Smooth muscle cell (in vitro differentiated cells): Measurements from ENCODE around the gene FHL2. TPM values are rescaled to one million over a fixed set of nuclear protein-coding genes. Genes with fewer than 3 reads are reported as not detected.

Experiments used
- DNase-seq: peaks from one replicate; lab custom pipeline; 2025; ENCODE audit not compliant: unreplicated experiment; lab: John Stamatoyannopoulos, UW
- H2AFZ ChIP-seq: fragments of 200-600 bp; sonication (generic); 2 replicates; pipeline ENCODE4 v1.6.0; 2016; ENCODE audit warnings: antibody characterized with exemption, low read depth, mild to moderate bottlenecking
- H3F3A ChIP-seq: fragments of 200-600 bp; sonication (generic); 2 replicates; pipeline ENCODE4 v1.6.0; 2017; ENCODE audit warnings: antibody characterized with exemption, low read depth
- H3K27ac ChIP-seq: fragments of 200-600 bp; sonication (generic); 2 replicates; pipeline ENCODE4 v1.5.1; 2016; ENCODE audit warnings: low read depth, mild to moderate bottlenecking
- H3K27me3 ChIP-seq: fragments of 200-600 bp; sonication (generic); 2 replicates; pipeline ENCODE4 v1.6.1; 2016; ENCODE audit warnings: low read depth, mild to moderate bottlenecking
- H3K36me3 ChIP-seq: fragments of 200-600 bp; sonication (generic); 2 replicates; pipeline ENCODE4 v1.5.1; 2016; ENCODE audit warnings: low read depth
- H3K4me1 ChIP-seq: fragments of 200-600 bp; sonication (generic); 2 replicates; pipeline ENCODE4 v1.5.1; 2016; ENCODE audit warnings: low read depth
- H3K4me2 ChIP-seq: fragments of 200-600 bp; sonication (generic); 2 replicates; pipeline ENCODE4 v1.6.0; 2016; ENCODE audit warnings: mild to moderate bottlenecking
- H3K4me3 ChIP-seq: fragments of 200-600 bp; sonication (generic); 2 replicates; pipeline ENCODE4 v1.5.1; 2016; ENCODE audit warnings: mild to moderate bottlenecking
- H3K79me2 ChIP-seq: fragments of 200-600 bp; sonication (generic); 2 replicates; pipeline ENCODE4 v1.6.0; 2016; ENCODE audit warnings: low read depth, mild to moderate bottlenecking
- H3K9ac ChIP-seq: fragments of 200-600 bp; sonication (generic); 2 replicates; pipeline ENCODE4 v1.6.0; 2016; ENCODE audit warnings: low read depth
- H3K9me3 ChIP-seq: fragments of 200-600 bp; sonication (generic); replicated peaks from 2 replicates; pipeline ENCODE4 v1.5.1; 2016; ENCODE audit warnings: low read depth
- H4K20me1 ChIP-seq: fragments of 200-600 bp; sonication (generic); 2 replicates; pipeline ENCODE4 v1.6.0; 2016; ENCODE audit warnings: low read depth
- WGBS: methylation state at CpG from one replicate; pipeline ENCODE4 v1.1.7; 2016; ENCODE audit warnings: low lambda C conversion rate; 5-methylcytosine and 5-hydroxymethylcytosine counted together
- polyA plus RNA-seq: library from polyadenylated mRNA; unstranded; fragments of >200 nt; fragmentation: Nextera tagmentation; extraction: Ambion mirVana; gene quantifications from 2 replicates; pipeline ENCODE4 v1.2.1, GENCODE V29; 2016
- total RNA-seq: library from RNA; depleted of rRNA; stranded (reverse); fragments of >200 nt; gene quantifications from 2 replicates; pipeline ENCODE4 v1.2.3, GENCODE V29; 2014
- TF ChIP-seq, protein P1 (sequence below): fragments of 200-600 bp; sonication (generic); IDR thresholded peaks from 2 replicates; pipeline ENCODE4 v1.5.1; 2017; ENCODE audit warnings: borderline replicate concordance, mild to moderate bottlenecking, antibody characterized with exemption; ENCODE audit not compliant: insufficient read depth, poor library complexity, severe bottlenecking

Gene FHL2
- total and polyA plus RNA-seq, 2 experiments from 2014 or later: 64.1 to 98.0 TPM

DNA sequence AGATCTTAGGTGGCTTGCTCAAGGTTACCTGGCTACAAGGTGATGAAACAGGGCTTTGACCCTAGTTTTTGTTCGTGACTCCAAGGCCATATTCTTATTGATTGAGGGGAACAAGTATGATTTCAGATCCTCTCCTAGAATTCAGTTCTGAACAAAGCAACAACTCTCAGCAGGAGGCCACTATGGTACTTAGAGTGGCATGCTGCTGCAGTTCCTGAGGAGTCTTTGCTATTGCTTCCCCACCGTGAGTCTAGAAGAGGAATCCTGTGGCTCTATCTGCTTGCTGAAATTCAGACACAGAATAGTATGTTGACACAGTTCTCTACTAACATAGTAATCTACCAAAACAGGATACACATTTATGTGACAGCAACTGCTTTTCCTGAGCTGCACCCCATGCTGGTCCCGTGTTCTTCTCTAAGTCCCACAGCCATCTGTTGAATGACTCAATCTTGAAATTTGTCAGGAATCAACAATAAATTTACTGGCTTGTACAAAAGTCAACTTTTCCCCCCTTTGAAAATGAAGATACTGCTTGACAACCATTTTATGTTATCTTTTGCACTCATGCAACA, 73.4 kb downstream of the FHL2 start:
- H3K27me3 ChIP-seq: no peaks in the 10 kb centered on the region
- no peak overlapping the region for H3K4me3 ChIP-seq
- H3K9me3 ChIP-seq: no peaks in the 10 kb centered on the region
- H3K4me1 ChIP-seq: peaks cover 25% of the 10 kb centered on the region
- peaks cover 14% of the 10 kb centered on the region for H3F3A ChIP-seq
- H4K20me1 ChIP-seq: peaks cover 13% of the 10 kb centered on the region
- H3K36me3 ChIP-seq: no peaks in the 10 kb centered on the region
- 34% methylated on average over 3 of the region's 3 CpGs for WGBS
- peak overlapping the region; percentile 80 for H3K4me2 ChIP-seq
- TF ChIP-seq, protein P1, sequence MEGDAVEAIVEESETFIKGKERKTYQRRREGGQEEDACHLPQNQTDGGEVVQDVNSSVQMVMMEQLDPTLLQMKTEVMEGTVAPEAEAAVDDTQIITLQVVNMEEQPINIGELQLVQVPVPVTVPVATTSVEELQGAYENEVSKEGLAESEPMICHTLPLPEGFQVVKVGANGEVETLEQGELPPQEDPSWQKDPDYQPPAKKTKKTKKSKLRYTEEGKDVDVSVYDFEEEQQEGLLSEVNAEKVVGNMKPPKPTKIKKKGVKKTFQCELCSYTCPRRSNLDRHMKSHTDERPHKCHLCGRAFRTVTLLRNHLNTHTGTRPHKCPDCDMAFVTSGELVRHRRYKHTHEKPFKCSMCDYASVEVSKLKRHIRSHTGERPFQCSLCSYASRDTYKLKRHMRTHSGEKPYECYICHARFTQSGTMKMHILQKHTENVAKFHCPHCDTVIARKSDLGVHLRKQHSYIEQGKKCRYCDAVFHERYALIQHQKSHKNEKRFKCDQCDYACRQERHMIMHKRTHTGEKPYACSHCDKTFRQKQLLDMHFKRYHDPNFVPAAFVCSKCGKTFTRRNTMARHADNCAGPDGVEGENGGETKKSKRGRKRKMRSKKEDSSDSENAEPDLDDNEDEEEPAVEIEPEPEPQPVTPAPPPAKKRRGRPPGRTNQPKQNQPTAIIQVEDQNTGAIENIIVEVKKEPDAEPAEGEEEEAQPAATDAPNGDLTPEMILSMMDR: no peak
- no peak for DNase-seq
- H3K27ac ChIP-seq: peak overlapping the region; percentile 99
- H3K79me2 ChIP-seq: peaks cover 68% of the 10 kb centered on the region
- H3K9ac ChIP-seq: peak overlapping the region; percentile 91
- no peak overlapping the region for H2AFZ ChIP-seq

DNA sequence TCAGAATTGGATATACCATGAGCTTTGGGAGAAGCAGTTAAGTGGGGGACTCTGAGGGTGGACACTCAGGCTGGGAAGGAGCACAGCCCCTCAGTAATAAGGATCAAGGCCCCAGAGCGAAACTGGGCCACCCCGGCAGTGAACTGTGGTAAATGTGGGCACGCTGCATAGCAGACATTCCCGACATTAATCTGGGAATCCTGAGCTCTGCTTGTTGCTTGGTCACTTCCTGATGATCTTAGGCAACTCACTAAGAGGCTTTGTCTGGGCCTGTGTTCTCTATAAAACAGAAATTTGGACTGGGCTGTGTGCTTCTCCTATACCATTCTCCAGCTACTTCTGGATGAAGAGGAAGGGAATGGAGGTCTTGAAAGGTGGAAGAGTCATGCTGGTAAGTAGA, 74.1 kb downstream of the FHL2 start:
- TF ChIP-seq, protein P1: no peak
- H3K27me3 ChIP-seq: no peaks in the 10 kb centered on the region
- peak overlapping the region; percentile 91 for H3K9ac ChIP-seq
- peaks cover 69% of the 10 kb centered on the region for H3K79me2 ChIP-seq
- peaks cover 19% of the 10 kb centered on the region for H4K20me1 ChIP-seq
- no peaks in the 10 kb centered on the region for H3K9me3 ChIP-seq
- 2% methylated on average over 4 of the region's 4 CpGs for WGBS
- no peaks in the 10 kb centered on the region for H3K36me3 ChIP-seq
- peak overlapping the region; percentile 99 for H3K27ac ChIP-seq
- H3F3A ChIP-seq: peaks cover 14% of the 10 kb centered on the region
- H3K4me1 ChIP-seq: peaks cover 20% of the 10 kb centered on the region
- no peak overlapping the region for H2AFZ ChIP-seq
- H3K4me2 ChIP-seq: peak overlapping the region; percentile 80
- no peak overlapping the region for H3K4me3 ChIP-seq
- no peak for DNase-seq

DNA sequence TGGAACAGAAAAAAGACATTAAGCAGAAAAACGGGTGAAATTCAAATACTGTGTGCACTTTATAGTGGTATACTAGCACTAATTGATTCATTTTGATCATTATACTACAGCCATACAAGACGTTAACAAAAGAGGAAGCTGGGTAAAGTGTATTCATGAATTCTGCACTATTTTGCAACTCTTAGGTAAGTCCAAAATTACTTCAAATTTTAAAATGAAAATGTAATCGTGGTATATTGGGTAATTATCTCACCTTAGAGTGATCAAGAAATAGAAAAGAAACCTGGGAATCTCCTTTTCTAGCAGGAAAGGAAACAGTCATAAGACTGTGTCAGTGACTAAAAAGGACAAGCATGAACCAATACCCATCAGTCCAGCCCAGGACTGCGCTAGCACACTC, 74.8 kb downstream of the FHL2 start:
- 85% methylated on average over 4 of the region's 4 CpGs for WGBS
- DNase-seq: no peak
- Histone ChIP-seq H3K79me2 (peaks cover 72% of the 10 kb centered on the region), H3K4me3 (no peak overlapping the region), H3K27me3 (no peaks in the 10 kb centered on the region), H3K4me2 (peak overlapping the region; percentile 80), H3K36me3 (no peaks in the 10 kb centered on the region), H2AFZ (no peak overlapping the region), H3K27ac (peak overlapping the region; percentile 99), H4K20me1 (peaks cover 23% of the 10 kb centered on the region), H3K9ac (peak overlapping the region; percentile 85), H3K9me3 (no peaks in the 10 kb centered on the region), H3K4me1 (peaks cover 20% of the 10 kb centered on the region), H3F3A (peaks cover 14% of the 10 kb centered on the region)
- TF ChIP-seq, protein P1: no peak

DNA sequence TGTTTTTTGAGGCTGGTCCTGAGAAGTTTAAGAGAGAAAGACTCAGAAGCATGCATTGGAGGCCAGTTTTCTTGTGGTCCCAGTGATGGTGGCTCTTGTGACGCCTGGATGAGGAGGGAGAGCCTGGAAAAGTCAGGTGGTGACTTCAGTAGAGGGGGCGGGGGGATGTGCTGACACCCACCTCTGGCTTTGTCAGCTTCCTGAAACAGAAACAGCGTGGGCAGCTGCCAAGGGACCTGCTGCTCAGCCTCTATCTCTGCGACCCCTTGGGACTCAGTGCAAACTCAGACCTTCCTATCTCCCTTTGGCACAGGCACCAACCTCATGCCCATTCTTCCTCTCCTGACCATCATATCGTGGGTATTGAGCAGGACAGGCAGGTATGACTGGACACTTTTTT, 75.7 kb downstream of the FHL2 start:
- Histone ChIP-seq H2AFZ (no peak overlapping the region), H4K20me1 (peaks cover 33% of the 10 kb centered on the region), H3K27me3 (no peaks in the 10 kb centered on the region), H3K36me3 (no peaks in the 10 kb centered on the region), H3K9me3 (no peaks in the 10 kb centered on the region), H3K4me2 (peak overlapping the region; percentile 80), H3K27ac (peak overlapping the region; percentile 99), H3K79me2 (peaks cover 72% of the 10 kb centered on the region), H3K4me3 (no peak overlapping the region), H3K4me1 (peaks cover 20% of the 10 kb centered on the region), H3K9ac (no peak overlapping the region), H3F3A (peaks cover 14% of the 10 kb centered on the region)
- DNase-seq: no peak
- 75% methylated on average over 5 of the region's 5 CpGs for WGBS
- TF ChIP-seq, protein P1: no peak
